Measurements from ENCODE around the gene SYNGAP1.
A peak's percentile ranks its signal among the peaks of the same experiment; 100 is the strongest.

Gene SYNGAP1

DNA sequence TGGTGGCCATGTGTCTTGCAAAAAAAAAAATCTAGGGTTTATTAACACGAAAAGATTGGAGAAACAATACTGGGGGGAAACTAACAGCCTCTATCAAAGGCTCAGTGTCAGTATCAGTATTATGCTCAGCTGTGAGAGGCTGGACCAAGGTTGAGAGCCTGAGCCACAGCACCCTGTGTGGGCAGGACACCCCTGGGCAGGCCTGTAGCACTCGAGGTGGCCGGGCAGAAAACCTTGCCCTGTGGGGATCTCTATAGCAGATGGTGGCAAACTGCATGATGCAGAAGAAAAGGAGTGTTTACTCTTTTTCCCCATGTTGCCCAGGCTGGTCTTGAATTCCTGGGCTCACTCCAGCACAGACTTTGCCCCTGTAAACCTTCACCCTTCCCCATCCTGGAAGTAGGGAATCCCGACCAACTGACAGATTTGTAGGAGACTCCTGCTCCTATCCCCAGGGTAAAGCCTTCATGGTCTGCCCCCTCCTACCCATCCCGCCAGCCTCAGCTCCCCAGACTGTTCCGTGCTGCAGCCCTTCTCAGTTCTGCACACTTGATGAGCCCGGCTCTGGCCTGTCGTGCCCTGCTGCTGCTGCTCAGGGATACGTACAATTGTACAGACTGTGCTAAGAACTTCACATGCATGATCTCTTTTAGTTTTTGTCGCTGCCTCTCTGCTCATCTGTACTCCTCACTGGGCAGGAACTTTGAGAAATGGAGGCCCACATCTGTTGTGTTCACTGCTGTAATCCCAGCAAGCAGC, 36.3 kb upstream of the SYNGAP1 start:
- Histone ChIP-seq H3K36me3 (ENCODE audit: control insufficient read depth in 1 of 2, insufficient read depth in 2 of 2, low read length in 2 of 2) (no peaks in the 10 kb centered on the region), H3K14ac (ENCODE audit: low read length) (no peak overlapping the region)
- WGBS (ENCODE audit: extremely low coverage, insufficient coverage, insufficient read length), result no CpG with 5 or more reads among the region's 10 CpGs

DNA sequence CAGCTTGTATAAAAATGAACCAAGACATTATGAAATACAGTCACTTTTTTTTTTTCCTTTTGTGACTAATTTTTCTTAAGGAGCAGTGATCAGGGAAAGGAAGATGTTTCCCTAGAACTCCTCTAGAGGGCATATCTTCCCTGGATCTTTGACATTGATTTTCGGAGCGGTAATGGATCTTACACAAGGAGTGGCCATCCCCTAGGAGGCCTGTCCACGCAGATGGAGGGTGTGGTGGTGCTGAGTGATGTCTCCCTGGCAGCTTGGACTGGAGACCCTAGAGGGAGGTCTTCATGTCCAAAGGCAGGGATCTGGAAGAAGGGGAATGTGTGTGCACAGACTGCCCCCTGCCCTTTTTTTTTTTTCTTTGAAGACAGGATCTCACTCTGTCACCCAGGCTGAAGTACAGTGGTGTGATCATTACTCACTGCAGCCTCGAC, 35.3 kb upstream of the SYNGAP1 start:
- Histone ChIP-seq H3K14ac (ENCODE audit: low read length) (no peak overlapping the region), H3K9ac (ENCODE audit: low read length) (no peak overlapping the region), H2AFZ (ENCODE audit: insufficient read depth, low read length, poor library complexity) (no peak overlapping the region), H3K36me3 (ENCODE audit: control insufficient read depth in 1 of 2, insufficient read depth in 2 of 2, low read length in 2 of 2) (no peaks in the 10 kb centered on the region), H2AK5ac (ENCODE audit: low read length) (no peak overlapping the region), H3K27me3 (ENCODE audit: insufficient read depth, low read length) (no peaks in the 10 kb centered on the region), H4K12ac (ENCODE audit: low read depth, low read length) (no peak overlapping the region), H4K8ac (ENCODE audit: low read depth, low read length) (no peak overlapping the region), H2BK12ac (ENCODE audit: low read length) (no peak overlapping the region), H3K18ac (ENCODE audit: low read length) (no peak overlapping the region), H2BK120ac (ENCODE audit: insufficient read depth, low read length, poor library complexity) (no peak overlapping the region), H3K79me1 (ENCODE audit: low read length) (no peaks in the 10 kb centered on the region), H3K27ac (ENCODE audit: low read depth, low read length) (no peak overlapping the region), H3K4me2 (ENCODE audit: low read length) (no peak overlapping the region), H3K9me3 (ENCODE audit: insufficient read depth, low read depth, low read length) (no peaks in the 10 kb centered on the region), H4K91ac (ENCODE audit: low read depth, low read length) (no peak overlapping the region), H2BK5ac (ENCODE audit: low read depth, low read length, poor library complexity) (no peak overlapping the region), H3K4me1 (ENCODE audit: control insufficient read depth in 1 of 2, insufficient read depth in 2 of 2, low read length in 2 of 2) (no peaks in the 10 kb centered on the region), H3K23ac (ENCODE audit: low read length) (no peak overlapping the region), H3K4me3 (ENCODE audit: low read depth, low read length) (no peak overlapping the region), H3K4ac (ENCODE audit: low read depth, low read length) (no peak overlapping the region), H3K79me2 (ENCODE audit: control insufficient read depth, insufficient read depth, low read length, poor library complexity) (no peaks in the 10 kb centered on the region)
- DNase-seq, result peak; percentile 29 to 69
- WGBS (ENCODE audit: extremely low coverage, insufficient coverage, insufficient read length), result no CpG with 5 or more reads among the region's 4 CpGs

More for the DNA sequence above, 36.3 kb upstream of the SYNGAP1 start:
- Histone ChIP-seq H4K12ac (ENCODE audit: low read depth, low read length) (no peak overlapping the region), H3K27ac (ENCODE audit: low read depth, low read length) (no peak overlapping the region), H3K79me1 (ENCODE audit: low read length) (no peaks in the 10 kb centered on the region), H3K18ac (ENCODE audit: low read length) (no peak overlapping the region), H4K8ac (ENCODE audit: low read depth, low read length) (no peak overlapping the region), H2AK5ac (ENCODE audit: low read length) (no peak overlapping the region), H3K4ac (ENCODE audit: low read depth, low read length) (no peak overlapping the region), H4K91ac (ENCODE audit: low read depth, low read length) (no peak overlapping the region), H2BK5ac (ENCODE audit: low read depth, low read length, poor library complexity) (no peak overlapping the region), H2BK120ac (ENCODE audit: insufficient read depth, low read length, poor library complexity) (no peak overlapping the region), H3K9me3 (ENCODE audit: insufficient read depth, low read depth, low read length) (no peaks in the 10 kb centered on the region), H2BK12ac (ENCODE audit: low read length) (no peak overlapping the region), H2AFZ (ENCODE audit: insufficient read depth, low read length, poor library complexity) (no peak overlapping the region), H3K23ac (ENCODE audit: low read length) (no peak overlapping the region), H3K4me1 (ENCODE audit: control insufficient read depth in 1 of 2, insufficient read depth in 2 of 2, low read length in 2 of 2) (no peaks in the 10 kb centered on the region), H3K4me2 (ENCODE audit: low read length) (no peak overlapping the region), H3K4me3 (ENCODE audit: low read depth, low read length) (no peak overlapping the region), H3K27me3 (ENCODE audit: insufficient read depth, low read length) (no peaks in the 10 kb centered on the region), H3K9ac (ENCODE audit: low read length) (no peak overlapping the region), H3K79me2 (ENCODE audit: control insufficient read depth, insufficient read depth, low read length, poor library complexity) (no peaks in the 10 kb centered on the region)
- DNase-seq, result no peak

DNA sequence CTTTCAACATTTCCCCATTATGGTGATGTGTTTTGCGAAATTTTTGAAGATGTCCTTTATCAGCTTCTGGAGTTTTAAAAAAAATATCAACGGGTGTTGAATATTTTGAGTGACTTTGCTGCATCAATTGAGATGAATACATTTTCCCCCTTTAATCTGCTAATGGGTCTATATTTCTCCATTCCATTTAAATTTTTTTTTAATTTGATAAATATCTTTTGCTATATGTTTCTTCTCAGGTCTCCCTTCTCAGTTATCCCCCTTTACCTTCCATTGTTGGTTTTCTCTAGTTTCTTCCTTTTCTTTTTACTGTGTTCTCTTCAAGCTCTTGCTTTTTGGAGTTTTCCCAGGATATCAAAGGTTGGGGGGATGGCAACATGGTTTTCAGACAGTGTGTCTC, 29.7 kb upstream of the SYNGAP1 start:
- no peak overlapping the region for H3K23ac ChIP-seq (ENCODE audit: low read length)
- H3K9me3 ChIP-seq (ENCODE audit: insufficient read depth, low read depth, low read length), result no peaks in the 10 kb centered on the region
- H3K9ac ChIP-seq (ENCODE audit: low read length), result no peak overlapping the region
- peak overlapping the region; percentile 76 for H4K8ac ChIP-seq (ENCODE audit: low read depth, low read length)
- no peak overlapping the region for H2BK120ac ChIP-seq (ENCODE audit: insufficient read depth, low read length, poor library complexity)
- DNase-seq, result no peak
- WGBS (ENCODE audit: extremely low coverage, insufficient coverage, insufficient read length), result no CpG with 5 or more reads among the region's 2 CpGs
- peaks cover 0 to 12% of the 10 kb centered on the region in 2 experiments for H3K4me1 ChIP-seq (ENCODE audit: control insufficient read depth in 1 of 2, insufficient read depth in 2 of 2, low read length in 2 of 2)
- H3K4me3 ChIP-seq (ENCODE audit: low read depth, low read length), result no peak overlapping the region
- H3K27me3 ChIP-seq (ENCODE audit: insufficient read depth, low read length), result no peaks in the 10 kb centered on the region
- no peak overlapping the region for H3K4ac ChIP-seq (ENCODE audit: low read depth, low read length)
- no peak overlapping the region for H3K14ac ChIP-seq (ENCODE audit: low read length)
- H4K12ac ChIP-seq (ENCODE audit: low read depth, low read length), result peak overlapping the region; percentile 23
- no peak overlapping the region for H2AK5ac ChIP-seq (ENCODE audit: low read length)
- peak overlapping the region; percentile 26 for H4K91ac ChIP-seq (ENCODE audit: low read depth, low read length)
- H2BK12ac ChIP-seq (ENCODE audit: low read length), result no peak overlapping the region
- no peaks in the 10 kb centered on the region for H3K36me3 ChIP-seq (ENCODE audit: control insufficient read depth in 1 of 2, insufficient read depth in 2 of 2, low read length in 2 of 2)
- H3K79me2 ChIP-seq (ENCODE audit: control insufficient read depth, insufficient read depth, low read length, poor library complexity), result peaks cover 18% of the 10 kb centered on the region
- H2BK5ac ChIP-seq (ENCODE audit: low read depth, low read length, poor library complexity), result no peak overlapping the region
- no peak overlapping the region for H3K27ac ChIP-seq (ENCODE audit: low read depth, low read length)
- no peak overlapping the region for H3K4me2 ChIP-seq (ENCODE audit: low read length)
- H2AFZ ChIP-seq (ENCODE audit: insufficient read depth, low read length, poor library complexity), result no peak overlapping the region
- H3K79me1 ChIP-seq (ENCODE audit: low read length), result peaks cover 6% of the 10 kb centered on the region
- no peak overlapping the region for H3K18ac ChIP-seq (ENCODE audit: low read length)

DNA sequence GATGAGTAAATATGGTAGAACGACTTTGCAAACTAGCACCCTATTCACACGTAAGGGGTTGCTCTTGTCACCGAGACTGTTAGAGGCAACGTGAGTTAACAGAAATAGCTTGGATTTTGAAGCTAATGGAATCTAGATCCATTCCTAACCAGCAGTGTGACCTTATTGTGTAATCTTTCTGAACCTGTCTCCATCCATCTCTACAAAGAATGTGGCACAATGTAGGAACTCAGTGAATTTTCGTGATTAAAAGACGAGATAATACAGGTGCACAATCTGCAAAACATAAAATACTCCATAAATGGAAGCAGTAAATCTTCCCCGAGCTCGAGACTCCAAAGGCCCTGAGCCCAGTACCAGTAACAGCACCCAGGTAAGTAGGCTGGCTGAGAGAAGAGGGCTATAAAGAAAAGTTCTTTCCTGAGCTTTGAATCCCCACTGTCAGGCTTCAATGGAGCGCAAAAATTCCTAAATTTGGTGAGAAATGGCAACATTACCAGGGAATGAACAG, 29.0 kb upstream of the SYNGAP1 start:
- Histone ChIP-seq H3K27ac (ENCODE audit: low read depth, low read length) (peak overlapping the region; percentile 77), H3K9ac (ENCODE audit: low read length) (no peak overlapping the region), H2AK5ac (ENCODE audit: low read length) (no peak overlapping the region), H3K79me2 (ENCODE audit: control insufficient read depth, insufficient read depth, low read length, poor library complexity) (peaks cover 20% of the 10 kb centered on the region), H4K8ac (ENCODE audit: low read depth, low read length) (peak overlapping the region; percentile 79), H3K18ac (ENCODE audit: low read length) (no peak overlapping the region), H3K4ac (ENCODE audit: low read depth, low read length) (no peak overlapping the region), H3K23ac (ENCODE audit: low read length) (no peak overlapping the region), H3K79me1 (ENCODE audit: low read length) (peaks cover 6% of the 10 kb centered on the region), H3K4me3 (ENCODE audit: low read depth, low read length) (no peak overlapping the region), H4K91ac (ENCODE audit: low read depth, low read length) (peak overlapping the region; percentile 26), H2AFZ (ENCODE audit: insufficient read depth, low read length, poor library complexity) (peak overlapping the region; percentile 28), H2BK5ac (ENCODE audit: low read depth, low read length, poor library complexity) (no peak overlapping the region), H3K4me2 (ENCODE audit: low read length) (peak overlapping the region; percentile 14), H3K4me1 (ENCODE audit: control insufficient read depth in 1 of 2, insufficient read depth in 2 of 2, low read length in 2 of 2) (peaks cover 0 to 12% of the 10 kb centered on the region in 2 experiments), H2BK12ac (ENCODE audit: low read length) (no peak overlapping the region), H4K12ac (ENCODE audit: low read depth, low read length) (peak overlapping the region; percentile 30), H3K27me3 (ENCODE audit: insufficient read depth, low read length) (no peaks in the 10 kb centered on the region), H3K36me3 (ENCODE audit: control insufficient read depth in 1 of 2, insufficient read depth in 2 of 2, low read length in 2 of 2) (no peaks in the 10 kb centered on the region), H3K14ac (ENCODE audit: low read length) (no peak overlapping the region), H3K9me3 (ENCODE audit: insufficient read depth, low read depth, low read length) (no peaks in the 10 kb centered on the region), H2BK120ac (ENCODE audit: insufficient read depth, low read length, poor library complexity) (no peak overlapping the region)
- WGBS (ENCODE audit: extremely low coverage, insufficient coverage, insufficient read length), result no CpG with 5 or more reads among the region's 9 CpGs
- peak in 1 of 2 donors; percentile 49 for DNase-seq

Measured in trophoblast cell (in vitro differentiated cells and primary cell).